H1 (cell line): ENCODE data around the gene SYK. TPM values are rescaled to one million over a fixed set of nuclear protein-coding genes. Genes with fewer than 3 reads are reported as not detected.
"Not testable (repeated sequence)": the region's sequence is repeated elsewhere in the genome, so short reads cannot be mapped to it uniquely, and the experiment has no call there.

ENCODE experiments used
- CTCF ChIA-PET: fragments of 300-600 bp; sonication (Branson Sonifier 250); formaldehyde crosslinking; loops from one replicate; lab custom pipeline; 2021; ENCODE audit not compliant: partially characterized antibody; lab: Charles Lee
- POLR2A ChIA-PET: fragments of 300-600 bp; sonication (Branson Sonifier 250); formaldehyde crosslinking; loops from one replicate; lab custom pipeline; 2021; ENCODE audit warnings: inconsistent platforms; ENCODE audit not compliant: partially characterized antibody; lab: Charles Lee
- DNase-seq, 2 experiments: peaks; one replicate each; pipeline versions ENCODE4 v3.0.0 to v3.0.0-alpha.2; 2010 to 2022; ENCODE audit warnings: low spot score in 2 of 2, low read depth in 1 of 2, mixed read lengths in 1 of 2
- FAIRE-seq: peaks from 2 replicates; lab custom pipeline; 2011; peaks lifted over from hg19 to GRCh38; lab: Jason Lieb, UNC
- H2AFZ ChIP-seq: 2 replicates; pipeline ENCODE4 v1.8.1; 2012; ENCODE audit warnings: low read length, inconsistent platforms
- H2AK5ac ChIP-seq: 2 replicates; pipeline ENCODE4 v1.6.1; 2013; ENCODE audit warnings: low read depth, low read length
- H2BK120ac ChIP-seq: replicated peaks from 2 replicates; pipeline ENCODE3; 2013; ENCODE audit warnings: low read depth, low read length, inconsistent platforms
- H2BK12ac ChIP-seq: 2 replicates; pipeline ENCODE4 v1.6.1; 2013; ENCODE audit warnings: low read depth, low read length
- H2BK15ac ChIP-seq: 2 replicates; pipeline ENCODE4 v1.6.1; 2013; ENCODE audit warnings: low read length
- H2BK20ac ChIP-seq: 2 replicates; pipeline ENCODE4 v1.6.1; 2013; ENCODE audit warnings: low read length
- H2BK5ac ChIP-seq: 2 replicates; pipeline ENCODE4 v1.6.1; 2013; ENCODE audit warnings: low read depth, low read length
- H3K14ac ChIP-seq: 2 replicates; pipeline ENCODE4 v1.6.1; 2013; ENCODE audit warnings: inconsistent platforms; ENCODE audit not compliant: insufficient read length
- H3K18ac ChIP-seq: 2 replicates; pipeline ENCODE4 v1.6.1; 2013; ENCODE audit warnings: low read length; ENCODE audit errors: extremely low read depth
- H3K23ac ChIP-seq: 2 replicates; pipeline ENCODE4 v1.6.1; 2013; ENCODE audit warnings: inconsistent platforms; ENCODE audit not compliant: insufficient read length
- H3K23me2 ChIP-seq: 2 replicates; pipeline ENCODE4 v1.6.1; 2013; ENCODE audit warnings: low read depth, low read length
- H3K27ac ChIP-seq: 2 replicates; pipeline ENCODE4 v1.6.1; 2011; ENCODE audit warnings: low read depth, low read length, inconsistent platforms
- H3K27me3 ChIP-seq, 4 experiments: replicated peaks in 1 of 4; 1 replicate in 1 of 4; 2 replicates in 3 of 4; pipeline versions ENCODE4 v1.6.1 to v1.8.1; 2011 to 2013; ENCODE audit warnings: low read length in 3 of 4, mild to moderate bottlenecking in 3 of 4, inconsistent platforms in 2 of 4, mixed read lengths in 2 of 4, moderate library complexity in 1 of 4; ENCODE audit not compliant: control insufficient read depth in 3 of 4, insufficient read depth in 3 of 4; ENCODE audit errors: extremely low read depth in 1 of 4
- H3K36me3 ChIP-seq, 4 experiments: 2 replicates each; pipeline versions ENCODE4 v1.6.1 to v1.8.1; 2011 to 2013; ENCODE audit warnings: mild to moderate bottlenecking in 4 of 4, low read length in 3 of 4, moderate library complexity in 2 of 4, control low read depth in 1 of 4, inconsistent platforms in 1 of 4; ENCODE audit not compliant: insufficient read depth in 4 of 4, control insufficient read depth in 2 of 4
- H3K4ac ChIP-seq: replicated peaks from 2 replicates; pipeline ENCODE3; 2013; ENCODE audit warnings: low read length, low read depth, mixed read lengths, inconsistent platforms; ENCODE audit not compliant: insufficient read length
- H3K4me1 ChIP-seq, 4 experiments: replicated peaks in 1 of 4; 1 replicate in 1 of 4; 2 replicates in 3 of 4; pipeline versions ENCODE4 v1.6.1 to v1.8.1; 2011 to 2013; ENCODE audit warnings: low read length in 3 of 4, inconsistent platforms in 2 of 4, mixed read lengths in 1 of 4; ENCODE audit not compliant: insufficient read depth in 4 of 4, control insufficient read depth in 3 of 4
- H3K4me2 ChIP-seq, 2 experiments: 2 replicates each; pipeline versions ENCODE4 v1.6.1 to v1.8.1; 2011 to 2013; ENCODE audit warnings: low read depth in 2 of 2, low read length in 2 of 2, control low read depth in 1 of 2, inconsistent platforms in 1 of 2, mild to moderate bottlenecking in 1 of 2; ENCODE audit not compliant: insufficient read depth in 1 of 2
- H3K4me3 ChIP-seq, 4 experiments: fragments of 200-600, 300-600 bp in 1 of 4; sonication (generic), shearing (Covaris generic), sonication (Bioruptor Twin) in 1 of 4; 2 replicates each; pipeline versions ENCODE4 v1.5.1 to v1.8.1; 2011 to 2016; ENCODE audit warnings: low read length in 4 of 4, low read depth in 3 of 4, control low read depth in 2 of 4, inconsistent platforms in 2 of 4, mild to moderate bottlenecking in 2 of 4, mixed read lengths in 1 of 4, moderate library complexity in 1 of 4; ENCODE audit not compliant: insufficient read depth in 2 of 4; ENCODE audit errors: extremely low read depth in 1 of 4
- H3K56ac ChIP-seq: replicated peaks from 2 replicates; pipeline ENCODE3; 2013; ENCODE audit warnings: low read depth, mild to moderate bottlenecking, mixed read lengths, low read length, inconsistent platforms; ENCODE audit not compliant: insufficient read length
- H3K79me1 ChIP-seq: 2 replicates; pipeline ENCODE4 v1.6.1; 2013; ENCODE audit warnings: low read depth, low read length, control low read depth
- H3K79me2 ChIP-seq, 2 experiments: 2 replicates each; pipeline versions ENCODE4 v1.6.1 to v1.8.1; 2012 to 2013; ENCODE audit warnings: low read length in 2 of 2, mild to moderate bottlenecking in 2 of 2, inconsistent platforms in 1 of 2; ENCODE audit not compliant: insufficient read depth in 2 of 2, control insufficient read depth in 1 of 2
- H3K9ac ChIP-seq, 4 experiments: replicated peaks in 1 of 4; 1 replicate in 1 of 4; 2 replicates in 3 of 4; pipeline versions ENCODE4 v1.6.1 to v1.8.1; 2011 to 2013; ENCODE audit warnings: low read depth in 3 of 4, low read length in 3 of 4, control low read depth in 2 of 4, mild to moderate bottlenecking in 2 of 4, moderate library complexity in 2 of 4, inconsistent platforms in 1 of 4; ENCODE audit errors: extremely low read depth in 1 of 4
- H3K9me3 ChIP-seq, 2 experiments: 2 replicates each; pipeline versions ENCODE4 v1.6.1 to v1.8.1; 2012 to 2013; ENCODE audit warnings: mild to moderate bottlenecking in 2 of 2, moderate library complexity in 2 of 2, control low read depth in 1 of 2, inconsistent platforms in 1 of 2, low read depth in 1 of 2, low read length in 1 of 2, mixed read lengths in 1 of 2; ENCODE audit not compliant: insufficient read depth in 2 of 2
- H4K20me1 ChIP-seq, 2 experiments: replicated peaks in 1 of 2; 2 replicates each; pipeline versions ENCODE3 to v1.8.1; 2011 to 2013; ENCODE audit warnings: inconsistent platforms in 2 of 2, low read length in 2 of 2, mild to moderate bottlenecking in 1 of 2; ENCODE audit not compliant: insufficient read depth in 2 of 2, control insufficient read depth in 1 of 2
- H4K5ac ChIP-seq: 2 replicates; pipeline ENCODE4 v1.6.1; 2013; ENCODE audit warnings: low read length, low read depth, mixed read lengths, inconsistent platforms; ENCODE audit not compliant: insufficient read length
- H4K8ac ChIP-seq: 2 replicates; pipeline ENCODE4 v1.8.0; 2013; ENCODE audit warnings: mild to moderate bottlenecking, moderate library complexity, low read length, inconsistent platforms; ENCODE audit not compliant: insufficient read depth; ENCODE audit errors: extremely low read depth
- H4K91ac ChIP-seq: replicated peaks from 2 replicates; pipeline ENCODE3; 2013; ENCODE audit warnings: low read length, mixed read lengths, inconsistent platforms; ENCODE audit not compliant: insufficient read length
- WGBS, 2 experiments: shearing (Covaris generic) in 1 of 2; methylation state at CpG; one replicate each; pipeline versions ENCODE4 v1.1.6 to v1.1.7; 2013 to 2015; ENCODE audit warnings: low lambda C conversion rate in 2 of 2, mixed read lengths in 2 of 2, inconsistent platforms in 1 of 2, low coverage in 1 of 2, missing lambda C conversion rate in 1 of 2; ENCODE audit not compliant: insufficient replicate concordance in 2 of 2, insufficient coverage in 1 of 2, insufficient read length in 1 of 2; ENCODE audit errors: extremely low coverage in 1 of 2, missing lambda C conversion rate in 1 of 2; 5-methylcytosine and 5-hydroxymethylcytosine counted together
- polyA plus RNA-seq, 7 experiments: library from polyadenylated mRNA; depleted of rRNA in 3 of 7; stranded (reverse) in 5 of 7; unstranded in 2 of 7; fragments of >200 nt in 5 of 7; fragments of 200-250 nt in 2 of 7; gene quantifications; 1 replicate in 5 of 7; 2 replicates in 1 of 7; 4 replicates in 1 of 7; pipeline versions ENCODE4 v1.2.1 to v1.2.3, GENCODE V29; 2011 to 2013; ENCODE audit warnings: missing spikeins in 2 of 7, mixed read lengths in 2 of 7
- total RNA-seq: library from RNA; stranded (reverse); fragmentation: NEBNext Ultra II Directional; extraction: Animal tissue kit (Norgen Biotek cat#: 25700); gene quantifications from 2 replicates; pipeline ENCODE4 v1.2.1, GENCODE V29; 2021

SYK gene
- total and polyA plus RNA-seq, 2 of the 8 experiments (the other 6 are each of a cell fraction or from before 2014, with no cell fraction given) = 1.5 to 4.4 TPM

GRCh38 chr9:90821236-90821635, 19.6 kb downstream of the SYK start:
- H3K23ac ChIP-seq, H3K9ac ChIP-seq, H2BK12ac ChIP-seq, H3K18ac ChIP-seq, H3K4me2 ChIP-seq, H3K4me1 ChIP-seq, H2BK120ac ChIP-seq, H3K27ac ChIP-seq, H3K14ac ChIP-seq, H2BK15ac ChIP-seq, H4K5ac ChIP-seq, H3K79me1 ChIP-seq, H2BK5ac ChIP-seq, CTCF ChIA-PET, DNase-seq, H4K20me1 ChIP-seq, POLR2A ChIA-PET, H3K4me3 ChIP-seq, H2AK5ac ChIP-seq, H2AFZ ChIP-seq, H3K79me2 ChIP-seq, H3K23me2 ChIP-seq, FAIRE-seq, H2BK20ac ChIP-seq, H3K4ac ChIP-seq, H3K56ac ChIP-seq, H4K91ac ChIP-seq, H3K36me3 ChIP-seq, H3K27me3 ChIP-seq, H4K8ac ChIP-seq: not testable (repeated sequence)
- peaks cover 7 to 21% of the 10 kb centered on the region in 2 experiments for H3K9me3 ChIP-seq
- WGBS, 2 experiments = 78% methylated on average over 1 of the region's 1 CpG; no CpG with 5 or more reads in 1 of the 2 experiments
